Mucosa of stomach (tissue), 1 donor: ENCODE results near the gene TAMALIN.

Experiments
- H3K27me3 ChIP-seq: one replicate; pipeline ENCODE4 v1.7.0; 2013; ENCODE audit warnings: mild to moderate bottlenecking, low read length; ENCODE audit not compliant: control insufficient read depth, insufficient read depth
- H3K36me3 ChIP-seq: one replicate; pipeline ENCODE4 v1.7.0; 2013; ENCODE audit warnings: low read length; ENCODE audit not compliant: control insufficient read depth, insufficient read depth
- H3K4me1 ChIP-seq: one replicate; pipeline ENCODE4 v1.7.0; 2013; ENCODE audit warnings: mild to moderate bottlenecking, low read length; ENCODE audit not compliant: control insufficient read depth, insufficient read depth
- H3K4me3 ChIP-seq: one replicate; pipeline ENCODE4 v1.7.0; 2013; ENCODE audit warnings: low read length
- H3K9ac ChIP-seq: one replicate; pipeline ENCODE4 v1.7.0; 2013; ENCODE audit warnings: mild to moderate bottlenecking, low read length, moderate library complexity
- H3K9me3 ChIP-seq: one replicate; pipeline ENCODE4 v1.7.0; 2013; ENCODE audit warnings: mild to moderate bottlenecking, low read length, moderate library complexity; ENCODE audit not compliant: control insufficient read depth
- donor health status: Pancreatic carcinoma.

Gene TAMALIN

GRCh38 chr12:52007982-52008510, 1.3 kb downstream of the TAMALIN start:
- Histone ChIP-seq H3K36me3 (no peaks in the 10 kb centered on the region), H3K27me3 (peaks cover 36% of the 10 kb centered on the region), H3K4me1 (peaks cover 29% of the 10 kb centered on the region), H3K4me3 (no peak overlapping the region), H3K9me3 (no peaks in the 10 kb centered on the region), H3K9ac (peak overlapping the region; percentile 63)

- no peaks in the 10 kb centered on the region for H3K36me3 ChIP-seq
- peaks cover 40% of the 10 kb centered on the region for H3K27me3 ChIP-seq
- peak overlapping the region; percentile 29 for H3K9ac ChIP-seq
- no peak overlapping the region for H3K4me3 ChIP-seq
- H3K9me3 ChIP-seq: no peaks in the 10 kb centered on the region
- H3K4me1 ChIP-seq: peaks cover 25% of the 10 kb centered on the region
Observed at GRCh38 chr12:52009081-52009751, 2.5 kb downstream of the TAMALIN start.

- H3K4me3 ChIP-seq: no peak overlapping the region
Observed at GRCh38 chr12:52010152-52010622, 3.4 kb downstream of the TAMALIN start.

GRCh38 chr12:52010692-52011601, 4.2 kb downstream of the TAMALIN start:
- Histone ChIP-seq H3K36me3 (no peaks in the 10 kb centered on the region), H3K4me1 (peaks cover 23% of the 10 kb centered on the region), H3K9me3 (no peaks in the 10 kb centered on the region), H3K27me3 (peaks cover 36% of the 10 kb centered on the region), H3K4me3 (no peak overlapping the region), H3K9ac (peak overlapping the region; percentile 17)

More at GRCh38 chr12:52010152-52010622, 3.4 kb downstream of the TAMALIN start:
- no peaks in the 10 kb centered on the region for H3K36me3 ChIP-seq
- no peaks in the 10 kb centered on the region for H3K9me3 ChIP-seq
- peak overlapping the region; percentile 29 for H3K9ac ChIP-seq
- peaks cover 37% of the 10 kb centered on the region for H3K27me3 ChIP-seq
- peaks cover 23% of the 10 kb centered on the region for H3K4me1 ChIP-seq

- no peak overlapping the region for H3K4me3 ChIP-seq
- no peak overlapping the region for H3K9ac ChIP-seq
- no peaks in the 10 kb centered on the region for H3K9me3 ChIP-seq
- H3K27me3 ChIP-seq: peaks cover 31% of the 10 kb centered on the region
- no peaks in the 10 kb centered on the region for H3K36me3 ChIP-seq
- H3K4me1 ChIP-seq: peaks cover 18% of the 10 kb centered on the region
Observed at GRCh38 chr12:52011602-52012214, 5.0 kb downstream of the TAMALIN start.

- no peak overlapping the region for H3K9ac ChIP-seq
- H3K27me3 ChIP-seq: peaks cover 17% of the 10 kb centered on the region
- H3K36me3 ChIP-seq: no peaks in the 10 kb centered on the region
- no peak overlapping the region for H3K4me3 ChIP-seq
- H3K4me1 ChIP-seq: peaks cover 18% of the 10 kb centered on the region
- H3K9me3 ChIP-seq: no peaks in the 10 kb centered on the region
Observed at GRCh38 chr12:52013626-52014310, 7.0 kb downstream of the TAMALIN start.

- peaks cover 17% of the 10 kb centered on the region for H3K27me3 ChIP-seq
- no peak overlapping the region for H3K9ac ChIP-seq
- H3K36me3 ChIP-seq: no peaks in the 10 kb centered on the region
- H3K4me1 ChIP-seq: peaks cover 11% of the 10 kb centered on the region
- H3K9me3 ChIP-seq: no peaks in the 10 kb centered on the region
- H3K4me3 ChIP-seq: no peak overlapping the region
Observed at GRCh38 chr12:52014567-52015530, 8.1 kb downstream of the TAMALIN start.

GRCh38 chr12:52015532-52016041, 8.8 kb downstream of the TAMALIN start:
- peaks cover 7% of the 10 kb centered on the region for H3K4me1 ChIP-seq
- no peaks in the 10 kb centered on the region for H3K36me3 ChIP-seq
- H3K27me3 ChIP-seq: peaks cover 17% of the 10 kb centered on the region
- no peaks in the 10 kb centered on the region for H3K9me3 ChIP-seq
- H3K4me3 ChIP-seq: no peak overlapping the region
- no peak overlapping the region for H3K9ac ChIP-seq

- Histone ChIP-seq H3K36me3 (no peaks in the 10 kb centered on the region), H3K9me3 (no peaks in the 10 kb centered on the region), H3K4me1 (peaks cover 10% of the 10 kb centered on the region), H3K4me3 (no peak overlapping the region), H3K9ac (no peak overlapping the region), H3K27me3 (peaks cover 23% of the 10 kb centered on the region)
Observed at GRCh38 chr12:52018433-52019112, 11.8 kb downstream of the TAMALIN start.

- Histone ChIP-seq H3K27me3 (peaks cover 19% of the 10 kb centered on the region), H3K4me3 (no peak overlapping the region), H3K36me3 (no peaks in the 10 kb centered on the region), H3K9ac (no peak overlapping the region), H3K4me1 (peaks cover 15% of the 10 kb centered on the region), H3K9me3 (no peaks in the 10 kb centered on the region)
Observed at GRCh38 chr12:52019113-52019770, 12.5 kb downstream of the TAMALIN start.
